Omental fat pad (tissue), 4 donors: ENCODE measurements around the gene CACNA2D3. TPM values are rescaled to one million over a fixed set of nuclear protein-coding genes. Genes with fewer than 3 reads are reported as not detected.

Source experiments
- ATAC-seq: fragments of 150-250 bp; one replicate; pipeline ENCODE4 v1.9.1; 2016; ENCODE audit warnings: mild to moderate bottlenecking, moderate library complexity; ENCODE audit not compliant: low FRiP score
- DNase-seq: peaks from one replicate; pipeline ENCODE4 v3.0.0-alpha.2; 2019; ENCODE audit warnings: low spot score
- total RNA-seq, 4 donors: library from RNA; depleted of rRNA; stranded (reverse); fragments of >200 nt; gene quantifications; one replicate each; pipeline ENCODE4 v1.1.0, GENCODE V29; 2016
- TF ChIP-seq, protein P1 (sequence below), 3 donors: fragments of 450-650 bp; IDR thresholded peaks; one replicate each; pipeline ENCODE4 v1.5.1; 2016 to 2017; ENCODE audit warnings: antibody characterized with exemption in 3 of 3, mild to moderate bottlenecking in 3 of 3, moderate library complexity in 2 of 3

The CACNA2D3 gene
- total RNA-seq, 4 donors from 2014 or later: 2.6 to 6.1 (median 4.5) TPM

DNA sequence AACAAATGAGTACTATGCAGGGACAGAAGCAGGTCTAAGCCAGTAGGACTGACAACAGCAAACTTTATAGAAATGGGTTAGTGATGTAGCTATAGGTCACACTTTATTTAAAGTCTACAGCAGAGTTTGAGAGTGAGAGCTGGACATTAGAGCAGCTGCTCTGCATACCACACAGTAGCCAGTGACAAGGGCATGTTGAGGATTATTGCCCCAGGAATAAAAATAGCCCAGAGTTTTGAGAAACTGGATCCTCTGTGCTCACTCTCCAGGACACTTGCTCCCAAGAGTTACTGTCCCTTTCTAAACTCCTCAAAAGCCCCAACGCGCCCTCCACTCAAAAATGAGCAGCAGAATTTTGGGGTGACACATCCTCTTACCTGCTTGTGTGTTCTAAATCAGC lies 784.4 kb downstream of the CACNA2D3 start:
- TF ChIP-seq, protein P1, sequence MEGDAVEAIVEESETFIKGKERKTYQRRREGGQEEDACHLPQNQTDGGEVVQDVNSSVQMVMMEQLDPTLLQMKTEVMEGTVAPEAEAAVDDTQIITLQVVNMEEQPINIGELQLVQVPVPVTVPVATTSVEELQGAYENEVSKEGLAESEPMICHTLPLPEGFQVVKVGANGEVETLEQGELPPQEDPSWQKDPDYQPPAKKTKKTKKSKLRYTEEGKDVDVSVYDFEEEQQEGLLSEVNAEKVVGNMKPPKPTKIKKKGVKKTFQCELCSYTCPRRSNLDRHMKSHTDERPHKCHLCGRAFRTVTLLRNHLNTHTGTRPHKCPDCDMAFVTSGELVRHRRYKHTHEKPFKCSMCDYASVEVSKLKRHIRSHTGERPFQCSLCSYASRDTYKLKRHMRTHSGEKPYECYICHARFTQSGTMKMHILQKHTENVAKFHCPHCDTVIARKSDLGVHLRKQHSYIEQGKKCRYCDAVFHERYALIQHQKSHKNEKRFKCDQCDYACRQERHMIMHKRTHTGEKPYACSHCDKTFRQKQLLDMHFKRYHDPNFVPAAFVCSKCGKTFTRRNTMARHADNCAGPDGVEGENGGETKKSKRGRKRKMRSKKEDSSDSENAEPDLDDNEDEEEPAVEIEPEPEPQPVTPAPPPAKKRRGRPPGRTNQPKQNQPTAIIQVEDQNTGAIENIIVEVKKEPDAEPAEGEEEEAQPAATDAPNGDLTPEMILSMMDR (IDR thresholded peaks at IDR 0.05): no peak
- no peak for DNase-seq
- ATAC-seq: no peak

- ATAC-seq (no peak), DNase-seq (no peak)
- TF ChIP-seq, protein P1 (IDR thresholded peaks at IDR 0.05): no peak
These were observed 786.8 kb downstream of the CACNA2D3 start for GRCh38 chr3:54909191-54909590.

DNA sequence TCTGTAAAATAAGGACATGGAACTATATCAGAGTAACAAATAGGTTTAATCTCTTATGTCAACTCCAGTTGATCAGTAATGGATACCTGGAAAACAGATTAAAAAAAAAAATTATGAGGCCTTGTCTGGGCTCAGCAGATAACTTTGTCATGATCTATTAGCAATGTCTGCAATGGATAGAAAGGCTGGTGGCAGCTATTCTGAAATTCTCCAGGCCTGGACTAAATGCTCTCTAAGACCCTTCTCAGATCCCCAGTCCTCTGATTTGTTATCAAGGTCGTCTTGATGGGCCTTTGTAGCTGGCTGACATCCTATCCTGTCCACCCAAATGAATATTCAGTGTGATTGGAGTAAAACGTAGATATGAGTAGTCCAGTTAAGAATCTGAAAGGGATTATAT lies 791.8 kb downstream of the CACNA2D3 start:
- no peak for DNase-seq
- no peak for ATAC-seq
- TF ChIP-seq, protein P1 (IDR thresholded peaks at IDR 0.05): no peak

DNA sequence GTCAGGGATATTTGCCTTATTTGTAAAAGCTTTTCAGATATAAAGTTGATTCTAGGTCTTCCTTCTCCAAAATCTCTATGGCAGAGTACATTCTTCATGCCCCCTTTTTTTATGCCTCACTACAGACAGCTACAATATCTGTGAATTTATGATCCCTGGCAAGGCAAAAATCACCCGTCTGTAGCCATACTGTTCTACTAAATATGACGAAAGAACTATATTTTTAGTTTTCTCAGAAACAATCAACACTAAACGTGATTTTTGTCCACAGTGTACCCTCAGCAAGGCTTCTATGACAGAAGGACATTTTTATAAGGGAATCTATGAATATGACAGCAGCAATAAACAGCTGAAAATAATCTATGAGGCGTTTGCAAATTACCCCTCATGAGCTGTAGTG lies 792.8 kb downstream of the CACNA2D3 start:
- TF ChIP-seq, protein P1 (IDR thresholded peaks at IDR 0.05): no peak
- DNase-seq: no peak
- ATAC-seq: no peak

DNA sequence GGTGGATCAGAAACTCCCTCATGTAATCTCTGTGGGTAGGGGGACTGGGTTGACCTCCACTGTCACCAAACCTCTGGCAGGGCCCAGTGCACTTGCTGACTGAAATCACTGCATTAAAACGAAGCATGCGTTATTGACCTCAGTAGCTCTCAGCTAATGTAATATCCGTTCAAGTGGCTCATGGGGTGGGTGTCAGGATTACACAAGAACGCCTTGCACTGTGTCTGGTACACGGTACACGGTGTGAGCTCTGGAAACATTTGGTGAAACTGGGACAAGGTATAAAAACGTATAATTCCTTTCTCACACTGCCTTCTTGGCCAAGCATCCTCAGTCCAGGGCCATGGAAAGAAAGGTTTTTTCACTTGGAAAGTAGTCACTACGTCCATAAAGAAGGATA lies 793.6 kb downstream of the CACNA2D3 start:
- TF ChIP-seq, protein P1 (IDR thresholded peaks at IDR 0.05): no peak
- ATAC-seq (no peak), DNase-seq (no peak)

DNA sequence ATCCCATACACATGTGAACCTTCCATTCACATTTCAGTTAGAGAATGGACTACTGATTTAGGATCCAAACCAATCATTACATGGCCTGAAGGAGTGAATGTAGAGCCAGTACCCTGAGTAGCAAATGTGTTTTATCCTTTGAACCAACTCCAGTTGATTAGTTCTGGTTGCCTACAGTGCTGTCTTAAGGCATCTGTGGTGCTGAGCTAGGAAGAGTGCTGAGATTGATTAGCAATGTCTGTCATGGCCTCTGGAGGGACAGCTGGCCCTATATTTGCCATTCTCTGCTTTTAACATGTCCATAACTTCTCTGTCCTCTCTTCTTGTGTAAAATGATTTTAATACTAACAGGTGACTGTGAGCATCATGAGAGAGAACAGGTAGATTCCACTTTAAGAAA lies 794.4 kb downstream of the CACNA2D3 start:
- DNase-seq: no peak
- TF ChIP-seq, protein P1 (IDR thresholded peaks at IDR 0.05): no peak
- ATAC-seq: no peak

DNA sequence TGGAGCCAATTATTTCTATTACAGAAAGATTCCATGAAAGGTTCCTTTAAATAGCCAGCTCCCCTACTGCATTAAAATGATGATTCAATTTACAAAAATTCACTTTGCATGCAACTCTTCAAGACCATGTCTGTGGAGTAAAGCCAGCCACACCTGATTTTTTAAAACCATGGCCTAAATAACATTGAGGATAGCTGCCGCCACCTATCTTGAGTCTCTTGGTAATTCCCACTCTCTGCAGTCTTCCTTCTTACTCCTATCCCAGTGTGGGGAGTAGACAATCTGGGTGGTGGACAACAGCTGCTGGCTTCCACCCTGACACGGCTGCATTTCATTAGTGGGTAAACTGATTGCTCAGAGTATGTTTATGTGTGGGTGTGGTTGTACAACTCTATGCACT lies 794.8 kb downstream of the CACNA2D3 start:
- TF ChIP-seq, protein P1 (IDR thresholded peaks at IDR 0.05): no peak
- DNase-seq (no peak), ATAC-seq (peak; percentile 37)
